Neural progenitor cell (in vitro differentiated cells): ENCODE data around the gene CYP11A1.

ENCODE experiments used
- EZH2 ChIP-seq: fragments of 200-600 bp; sonication (generic); IDR thresholded peaks from 2 replicates; pipeline ENCODE4 v1.6.1; 2017; ENCODE audit warnings: antibody characterized with exemption, mild to moderate bottlenecking, moderate library complexity
- EZH2phosphoT487 ChIP-seq: fragments of 200-600 bp; sonication (generic); IDR thresholded peaks from 2 replicates; pipeline ENCODE4 v1.6.1; 2017; ENCODE audit warnings: antibody characterized with exemption
- TF ChIP-seq, protein P1 (sequence below): fragments of 200-600 bp; sonication (generic); IDR thresholded peaks from 2 replicates; pipeline ENCODE4 v1.5.1; 2017; ENCODE audit warnings: antibody characterized with exemption, mild to moderate bottlenecking

DNA sequence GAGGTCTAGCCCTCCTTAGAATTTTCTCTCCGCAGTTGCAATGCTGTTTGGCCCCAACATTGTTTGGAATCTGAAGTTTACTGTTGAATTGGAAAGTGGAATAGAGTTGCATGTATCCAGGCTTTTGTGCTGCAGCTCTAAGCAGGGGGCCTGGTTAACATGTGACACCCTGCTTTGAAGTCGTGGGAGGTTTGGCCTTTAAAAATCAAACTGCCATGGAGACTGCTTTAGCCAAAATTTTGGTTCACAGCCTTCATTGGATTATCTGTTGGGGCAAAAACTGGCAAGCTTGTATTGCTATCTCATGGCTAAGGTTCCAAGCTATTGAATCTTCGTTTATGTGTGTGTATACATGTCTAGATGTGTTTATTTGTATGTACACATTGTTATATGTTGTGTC is 15.8 kb downstream of the CYP11A1 start:
- TF ChIP-seq, protein P1, sequence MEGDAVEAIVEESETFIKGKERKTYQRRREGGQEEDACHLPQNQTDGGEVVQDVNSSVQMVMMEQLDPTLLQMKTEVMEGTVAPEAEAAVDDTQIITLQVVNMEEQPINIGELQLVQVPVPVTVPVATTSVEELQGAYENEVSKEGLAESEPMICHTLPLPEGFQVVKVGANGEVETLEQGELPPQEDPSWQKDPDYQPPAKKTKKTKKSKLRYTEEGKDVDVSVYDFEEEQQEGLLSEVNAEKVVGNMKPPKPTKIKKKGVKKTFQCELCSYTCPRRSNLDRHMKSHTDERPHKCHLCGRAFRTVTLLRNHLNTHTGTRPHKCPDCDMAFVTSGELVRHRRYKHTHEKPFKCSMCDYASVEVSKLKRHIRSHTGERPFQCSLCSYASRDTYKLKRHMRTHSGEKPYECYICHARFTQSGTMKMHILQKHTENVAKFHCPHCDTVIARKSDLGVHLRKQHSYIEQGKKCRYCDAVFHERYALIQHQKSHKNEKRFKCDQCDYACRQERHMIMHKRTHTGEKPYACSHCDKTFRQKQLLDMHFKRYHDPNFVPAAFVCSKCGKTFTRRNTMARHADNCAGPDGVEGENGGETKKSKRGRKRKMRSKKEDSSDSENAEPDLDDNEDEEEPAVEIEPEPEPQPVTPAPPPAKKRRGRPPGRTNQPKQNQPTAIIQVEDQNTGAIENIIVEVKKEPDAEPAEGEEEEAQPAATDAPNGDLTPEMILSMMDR = no peak
- TF ChIP-seq EZH2phosphoT487 (no peak), EZH2 (no peak)
